ENCODE measurements around the gene DPP10.
"Not testable (repeated sequence)": the region's sequence is repeated elsewhere in the genome, so short reads cannot be mapped to it uniquely, and the experiment has no call there.

The DPP10 gene

DNA sequence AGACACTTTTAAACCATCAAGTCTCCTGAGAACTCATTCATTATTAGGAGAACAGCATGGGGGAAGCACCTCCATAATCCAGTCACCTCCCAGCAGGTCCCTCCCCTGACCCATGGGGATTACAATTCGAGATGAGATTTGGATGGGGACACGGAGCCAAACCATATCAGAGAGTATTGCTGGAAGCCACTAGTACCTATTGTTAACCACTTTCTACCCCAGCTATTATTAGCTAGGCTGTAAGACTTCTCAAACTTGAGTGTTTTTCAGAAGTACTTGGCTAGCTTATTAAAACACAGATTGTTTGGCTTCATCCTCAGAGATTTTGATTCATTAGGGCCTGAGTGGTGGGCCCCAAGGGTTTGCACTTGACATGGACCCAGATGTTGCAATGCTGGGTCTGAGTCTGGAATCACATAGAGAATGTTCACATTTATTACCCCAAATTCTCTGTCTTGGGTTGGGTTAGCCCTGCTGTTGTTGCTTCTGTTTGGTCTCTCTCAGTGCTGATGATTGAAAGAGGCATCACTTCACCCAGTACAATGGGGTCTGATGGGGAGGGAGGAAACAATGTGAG, 506.9 kb downstream of the DPP10 start:
- no peaks in the 10 kb centered on the region for H3K9me3 ChIP-seq (ENCODE audit: control insufficient read depth in 5 of 5, low read length in 5 of 5)

DNA sequence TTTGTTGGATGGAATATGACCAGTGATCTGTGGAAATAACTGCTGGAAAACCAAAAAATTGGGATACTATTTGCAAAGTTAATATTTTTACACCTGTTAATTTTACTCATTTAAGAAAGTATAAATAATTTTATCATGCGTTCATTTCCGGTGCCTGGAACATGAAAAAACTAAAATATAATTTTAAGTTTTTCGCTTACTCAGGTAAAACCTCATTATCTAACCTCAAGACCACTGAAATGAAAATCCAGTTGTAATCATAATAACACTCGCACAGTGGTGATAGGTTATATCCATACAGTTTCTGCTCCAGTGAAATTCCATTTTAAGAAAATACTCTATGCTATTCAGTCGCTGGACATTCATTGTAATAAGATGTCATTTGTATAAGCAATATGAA, 517.9 kb downstream of the DPP10 start:
- Histone ChIP-seq H3K4me1 (ENCODE audit: control insufficient read depth in 5 of 5, insufficient read depth in 5 of 5, low read length in 5 of 5) (no peaks in the 10 kb centered on the region), H3K36me3 (ENCODE audit: control insufficient read depth in 5 of 5, insufficient read depth in 5 of 5, low read length in 5 of 5) (no peaks in the 10 kb centered on the region), H3K9ac (ENCODE audit: low read length in 5 of 5) (no peak overlapping the region), H3K27me3 (ENCODE audit: control insufficient read depth in 5 of 5, insufficient read depth in 4 of 5, low read length in 5 of 5) (no peaks in the 10 kb centered on the region), H3K9me3 (ENCODE audit: control insufficient read depth in 5 of 5, low read length in 5 of 5) (peaks cover 0 to 7% (median 3%) of the 10 kb centered on the region in 5 donors), H3K27ac (ENCODE audit: low read depth, low read length) (no peak overlapping the region), H3K4me3 (ENCODE audit: low read depth in 1 of 5, low read length in 5 of 5) (no peak overlapping the region)

More for the DNA sequence above, 506.9 kb downstream of the DPP10 start:
- Histone ChIP-seq H3K4me3 (ENCODE audit: low read depth in 1 of 5, low read length in 5 of 5) (no peak overlapping the region), H3K36me3 (ENCODE audit: control insufficient read depth in 5 of 5, insufficient read depth in 5 of 5, low read length in 5 of 5) (no peaks in the 10 kb centered on the region), H3K27me3 (ENCODE audit: control insufficient read depth in 5 of 5, insufficient read depth in 4 of 5, low read length in 5 of 5) (peaks cover 0 to 2% (median 0%) of the 10 kb centered on the region in 5 donors), H3K4me1 (ENCODE audit: control insufficient read depth in 5 of 5, insufficient read depth in 5 of 5, low read length in 5 of 5) (no peaks in the 10 kb centered on the region), H3K27ac (ENCODE audit: low read depth, low read length) (no peak overlapping the region), H3K9ac (ENCODE audit: low read length in 5 of 5) (no peak overlapping the region)

DNA sequence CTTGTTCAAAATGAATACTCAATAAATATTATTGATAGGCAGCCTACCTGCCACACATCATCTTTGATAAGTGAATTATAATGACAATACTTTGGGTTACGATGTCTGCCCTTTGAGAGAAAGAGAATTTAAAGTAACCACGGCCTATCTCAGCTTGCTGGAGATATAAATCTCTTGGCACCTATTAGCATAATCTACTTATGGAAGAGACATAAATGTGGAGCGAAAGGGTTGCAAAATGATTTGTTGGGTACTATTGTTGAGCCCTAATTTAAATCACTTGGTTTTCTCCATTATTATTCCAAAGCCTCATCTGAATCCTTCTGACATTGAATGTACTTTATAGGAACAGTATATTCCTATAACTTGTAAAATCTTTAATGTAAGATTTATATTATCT, 520.1 kb downstream of the DPP10 start:
- no peaks in the 10 kb centered on the region for H3K4me1 ChIP-seq (ENCODE audit: control insufficient read depth in 5 of 5, insufficient read depth in 5 of 5, low read length in 5 of 5)
- H3K36me3 ChIP-seq (ENCODE audit: control insufficient read depth in 5 of 5, insufficient read depth in 5 of 5, low read length in 5 of 5), result no peaks in the 10 kb centered on the region
- H3K9ac ChIP-seq (ENCODE audit: low read length in 5 of 5), result no peak overlapping the region
- H3K27me3 ChIP-seq (ENCODE audit: control insufficient read depth in 5 of 5, insufficient read depth in 4 of 5, low read length in 5 of 5), result no peaks in the 10 kb centered on the region
- H3K9me3 ChIP-seq (ENCODE audit: control insufficient read depth in 5 of 5, low read length in 5 of 5), result peaks cover 0 to 2% (median 0%) of the 10 kb centered on the region in 5 donors
- H3K27ac ChIP-seq (ENCODE audit: low read depth, low read length), result no peak overlapping the region
- no peak overlapping the region for H3K4me3 ChIP-seq (ENCODE audit: low read depth in 1 of 5, low read length in 5 of 5)

DNA sequence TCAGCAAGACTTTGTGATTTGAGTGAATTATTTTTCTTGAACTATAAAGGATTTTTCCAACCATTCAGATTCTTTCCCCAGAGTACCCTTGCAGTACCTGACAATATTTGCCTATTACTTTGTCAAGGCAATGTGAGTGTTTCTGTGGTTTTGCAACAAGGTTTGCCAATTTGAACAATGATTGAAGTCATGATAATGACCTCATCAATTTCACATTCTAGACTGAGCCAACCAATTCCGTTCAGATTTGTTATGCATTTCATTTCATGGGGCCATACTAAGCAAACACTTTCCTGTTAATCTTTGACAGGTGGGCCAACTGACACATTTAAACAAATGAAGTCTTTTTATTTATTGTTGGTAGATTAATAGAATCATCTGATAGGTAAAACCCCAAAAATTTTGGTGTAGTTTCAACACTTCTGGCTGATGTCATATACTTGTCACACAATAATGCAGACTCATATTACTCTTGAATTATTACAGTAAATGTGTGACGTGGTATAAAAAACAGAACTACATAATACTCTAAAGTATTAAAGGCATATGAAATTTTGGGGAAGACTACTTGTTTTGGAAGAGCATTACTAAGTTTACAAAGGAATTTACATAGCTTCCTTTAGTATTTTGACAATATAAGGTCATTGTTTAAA, 526.4 kb downstream of the DPP10 start:
- H3K9me3 ChIP-seq (ENCODE audit: control insufficient read depth in 5 of 5, low read length in 5 of 5), result no peaks in the 10 kb centered on the region
- no peaks in the 10 kb centered on the region for H3K27me3 ChIP-seq (ENCODE audit: control insufficient read depth in 5 of 5, insufficient read depth in 4 of 5, low read length in 5 of 5)
- H3K27ac ChIP-seq (ENCODE audit: low read depth, low read length), result no peak overlapping the region
- H3K4me1 ChIP-seq (ENCODE audit: control insufficient read depth in 5 of 5, insufficient read depth in 5 of 5, low read length in 5 of 5), result no peaks in the 10 kb centered on the region
- H3K4me3 ChIP-seq (ENCODE audit: low read depth in 1 of 5, low read length in 5 of 5), result no peak overlapping the region
- no peaks in the 10 kb centered on the region for H3K36me3 ChIP-seq (ENCODE audit: control insufficient read depth in 5 of 5, insufficient read depth in 5 of 5, low read length in 5 of 5)
- no peak overlapping the region for H3K9ac ChIP-seq (ENCODE audit: low read length in 5 of 5)

DNA sequence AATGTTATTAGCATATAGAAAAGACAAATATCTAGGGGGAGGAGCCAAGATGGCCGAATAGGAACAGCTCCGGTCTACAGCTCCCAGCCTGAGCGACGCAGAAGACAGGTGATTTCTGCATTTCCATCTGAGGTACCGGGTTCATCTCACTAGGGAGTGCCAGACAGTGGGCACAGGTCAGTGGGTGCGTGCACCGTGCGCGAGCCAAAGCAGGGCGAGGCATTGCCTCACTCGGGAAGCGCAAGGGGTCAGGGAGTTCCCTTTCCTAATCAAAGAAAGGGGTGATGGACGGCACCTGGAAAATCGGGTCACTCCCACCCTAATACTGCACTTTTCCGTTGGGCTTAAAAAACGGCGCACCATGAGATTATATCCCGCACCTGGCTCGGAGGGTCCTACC, 561.9 kb downstream of the DPP10 start:
- H3K36me3 ChIP-seq (ENCODE audit: control insufficient read depth in 5 of 5, insufficient read depth in 5 of 5, low read length in 5 of 5); H3K4me3 ChIP-seq (ENCODE audit: low read depth in 1 of 5, low read length in 5 of 5): not testable (repeated sequence)

DNA sequence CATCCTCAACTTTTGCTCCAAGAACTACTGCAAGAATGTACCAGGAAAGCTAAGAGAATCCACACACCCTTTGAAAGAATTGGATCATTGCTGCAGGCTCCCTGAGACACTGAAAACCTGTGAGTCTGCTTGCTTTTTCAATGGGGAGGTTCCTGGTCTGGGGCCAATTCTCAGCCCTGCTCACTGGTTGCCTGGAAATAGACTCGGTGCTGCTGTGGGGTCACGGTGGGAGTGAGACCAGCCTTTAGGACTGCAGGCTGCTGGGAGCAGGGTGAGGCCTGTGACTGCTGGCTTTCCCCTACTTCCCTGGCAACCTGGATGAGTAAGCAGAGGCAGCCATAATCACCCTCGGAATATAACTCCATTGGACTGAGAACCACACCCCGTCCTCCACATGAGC, 569.3 kb downstream of the DPP10 start:
- Histone ChIP-seq H3K36me3 (ENCODE audit: control insufficient read depth in 5 of 5, insufficient read depth in 5 of 5, low read length in 5 of 5) (no peaks in the 10 kb centered on the region), H3K4me3 (ENCODE audit: low read depth in 1 of 5, low read length in 5 of 5) (no peak overlapping the region), H3K9me3 (ENCODE audit: control insufficient read depth in 5 of 5, low read length in 5 of 5) (peaks cover 0 to 3% (median 0%) of the 10 kb centered on the region in 5 donors), H3K27ac (ENCODE audit: low read depth, low read length) (no peak overlapping the region), H3K27me3 (ENCODE audit: control insufficient read depth in 5 of 5, insufficient read depth in 4 of 5, low read length in 5 of 5) (no peaks in the 10 kb centered on the region), H3K4me1 (ENCODE audit: control insufficient read depth in 5 of 5, insufficient read depth in 5 of 5, low read length in 5 of 5) (no peaks in the 10 kb centered on the region), H3K9ac (ENCODE audit: low read length in 5 of 5) (no peak overlapping the region)

More for the DNA sequence above, 561.9 kb downstream of the DPP10 start:
- H3K4me1 ChIP-seq (ENCODE audit: control insufficient read depth in 5 of 5, insufficient read depth in 5 of 5, low read length in 5 of 5); H3K9ac ChIP-seq (ENCODE audit: low read length in 5 of 5); H3K9me3 ChIP-seq (ENCODE audit: control insufficient read depth in 5 of 5, low read length in 5 of 5); H3K27me3 ChIP-seq (ENCODE audit: control insufficient read depth in 5 of 5, insufficient read depth in 4 of 5, low read length in 5 of 5); H3K27ac ChIP-seq (ENCODE audit: low read depth, low read length): not testable (repeated sequence)

DNA sequence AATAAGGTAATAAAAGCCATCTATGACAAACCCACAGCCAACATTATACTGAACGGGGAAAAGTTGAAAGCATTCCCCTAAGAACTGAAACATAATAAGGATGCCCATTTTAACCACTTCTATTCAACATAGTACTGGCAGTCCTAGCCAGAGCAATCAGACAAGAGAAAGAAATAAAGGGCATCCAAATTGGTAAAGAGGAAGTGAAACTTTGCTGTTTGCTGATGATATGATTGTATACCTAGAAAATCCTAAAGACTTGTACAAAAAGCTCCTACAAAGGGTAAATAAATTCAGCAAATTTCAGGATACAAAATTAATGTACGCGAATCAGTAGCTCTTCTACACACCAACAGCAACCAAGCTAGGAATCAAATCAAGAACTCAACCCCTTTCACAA, 579.6 kb downstream of the DPP10 start:
- H3K9ac ChIP-seq (ENCODE audit: low read length in 5 of 5); H3K27me3 ChIP-seq (ENCODE audit: control insufficient read depth in 5 of 5, insufficient read depth in 4 of 5, low read length in 5 of 5); H3K27ac ChIP-seq (ENCODE audit: low read depth, low read length); H3K4me1 ChIP-seq (ENCODE audit: control insufficient read depth in 5 of 5, insufficient read depth in 5 of 5, low read length in 5 of 5); H3K4me3 ChIP-seq (ENCODE audit: low read depth in 1 of 5, low read length in 5 of 5); H3K36me3 ChIP-seq (ENCODE audit: control insufficient read depth in 5 of 5, insufficient read depth in 5 of 5, low read length in 5 of 5): not testable (repeated sequence)
- peaks cover 0 to 14% (median 4%) of the 10 kb centered on the region in 5 donors for H3K9me3 ChIP-seq (ENCODE audit: control insufficient read depth in 5 of 5, low read length in 5 of 5)

DNA sequence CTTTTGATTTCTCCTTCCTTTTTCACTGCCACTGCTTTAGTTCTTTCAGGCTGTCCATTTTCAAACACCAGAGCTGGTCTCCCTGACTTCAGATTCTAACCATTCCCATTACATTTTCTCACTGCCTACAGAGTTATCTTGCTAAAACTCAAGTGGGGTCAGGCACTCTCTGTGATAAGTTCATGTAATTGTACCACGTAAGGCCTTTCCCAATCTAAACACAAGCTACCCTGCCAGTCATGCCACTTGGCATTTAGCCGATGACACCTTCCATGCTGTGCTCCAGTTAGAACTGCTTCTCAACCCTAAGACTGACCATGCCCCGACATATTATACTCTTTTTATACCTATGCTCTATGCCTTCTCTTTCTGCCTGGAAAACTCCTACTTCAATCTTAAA, 592.4 kb downstream of the DPP10 start:
- Histone ChIP-seq H3K27ac (ENCODE audit: low read depth, low read length) (no peak overlapping the region), H3K27me3 (ENCODE audit: control insufficient read depth in 5 of 5, insufficient read depth in 4 of 5, low read length in 5 of 5) (no peaks in the 10 kb centered on the region), H3K9ac (ENCODE audit: low read length in 5 of 5) (no peak overlapping the region), H3K4me1 (ENCODE audit: control insufficient read depth in 5 of 5, insufficient read depth in 5 of 5, low read length in 5 of 5) (no peaks in the 10 kb centered on the region), H3K36me3 (ENCODE audit: control insufficient read depth in 5 of 5, insufficient read depth in 5 of 5, low read length in 5 of 5) (no peaks in the 10 kb centered on the region), H3K9me3 (ENCODE audit: control insufficient read depth in 5 of 5, low read length in 5 of 5) (peaks cover 0 to 4% (median 0%) of the 10 kb centered on the region in 5 donors), H3K4me3 (ENCODE audit: low read depth in 1 of 5, low read length in 5 of 5) (no peak overlapping the region)

DNA sequence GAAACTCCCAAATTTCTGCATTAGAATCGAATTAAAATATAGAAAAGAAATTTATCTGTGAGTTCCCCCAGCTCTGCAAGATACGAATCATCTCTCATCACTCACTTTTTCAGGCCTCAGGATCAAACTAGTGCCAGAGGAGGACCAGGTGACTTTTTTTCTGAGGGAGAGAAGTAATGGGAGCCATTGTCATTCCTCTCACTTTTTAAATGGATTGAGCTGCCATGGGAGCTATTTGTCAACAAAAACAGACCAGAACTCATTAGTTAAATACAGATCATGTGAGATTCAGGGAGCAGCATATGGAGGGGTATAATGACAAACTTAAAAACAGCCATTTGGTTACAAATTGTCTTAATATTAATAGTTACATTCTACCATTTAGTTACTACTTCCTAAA, 594.4 kb downstream of the DPP10 start:
- Histone ChIP-seq H3K9ac (ENCODE audit: low read length in 5 of 5) (no peak overlapping the region), H3K27ac (ENCODE audit: low read depth, low read length) (no peak overlapping the region), H3K27me3 (ENCODE audit: control insufficient read depth in 5 of 5, insufficient read depth in 4 of 5, low read length in 5 of 5) (no peaks in the 10 kb centered on the region), H3K9me3 (ENCODE audit: control insufficient read depth in 5 of 5, low read length in 5 of 5) (no peaks in the 10 kb centered on the region), H3K4me1 (ENCODE audit: control insufficient read depth in 5 of 5, insufficient read depth in 5 of 5, low read length in 5 of 5) (no peaks in the 10 kb centered on the region), H3K36me3 (ENCODE audit: control insufficient read depth in 5 of 5, insufficient read depth in 5 of 5, low read length in 5 of 5) (no peaks in the 10 kb centered on the region), H3K4me3 (ENCODE audit: low read depth in 1 of 5, low read length in 5 of 5) (no peak overlapping the region)

DNA sequence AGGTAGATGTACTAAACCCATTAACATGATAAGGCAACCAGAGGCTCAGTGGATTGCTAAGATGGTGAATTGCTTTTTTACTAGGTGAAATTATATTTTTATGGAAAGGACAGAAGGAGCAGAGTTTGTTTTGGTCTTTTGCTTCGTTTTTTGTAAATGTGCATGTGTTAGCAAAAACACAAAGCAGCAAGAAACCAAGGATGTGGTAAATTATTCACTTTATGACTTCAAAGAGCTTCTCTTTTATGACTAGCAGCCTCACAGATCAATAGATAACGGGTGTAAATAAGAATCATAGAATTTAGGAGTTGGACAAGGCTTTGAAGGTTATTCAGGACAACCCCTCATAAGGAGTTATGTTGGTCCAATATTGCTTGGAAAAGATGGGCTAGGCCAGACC, 615.0 kb downstream of the DPP10 start:
- H3K27ac ChIP-seq (ENCODE audit: low read depth, low read length), result no peak overlapping the region
- no peak overlapping the region for H3K4me3 ChIP-seq (ENCODE audit: low read depth in 1 of 5, low read length in 5 of 5)
- no peaks in the 10 kb centered on the region for H3K4me1 ChIP-seq (ENCODE audit: control insufficient read depth in 5 of 5, insufficient read depth in 5 of 5, low read length in 5 of 5)
- peaks cover 0 to 4% (median 0%) of the 10 kb centered on the region in 5 donors for H3K9me3 ChIP-seq (ENCODE audit: control insufficient read depth in 5 of 5, low read length in 5 of 5)
- no peaks in the 10 kb centered on the region for H3K27me3 ChIP-seq (ENCODE audit: control insufficient read depth in 5 of 5, insufficient read depth in 4 of 5, low read length in 5 of 5)
- no peaks in the 10 kb centered on the region for H3K36me3 ChIP-seq (ENCODE audit: control insufficient read depth in 5 of 5, insufficient read depth in 5 of 5, low read length in 5 of 5)
- no peak overlapping the region for H3K9ac ChIP-seq (ENCODE audit: low read length in 5 of 5)
